Pons (tissue), 1 donor: ENCODE data around the gene C5orf63.
"Not testable (repeated sequence)": the region's sequence is repeated elsewhere in the genome, so short reads cannot be mapped to it uniquely, and the experiment has no call there.

Experiments
- DNase-seq: peaks from one replicate; pipeline ENCODE4 v3.0.0-alpha.2; 2016; ENCODE audit warnings: low spot score

C5orf63 gene

DNA sequence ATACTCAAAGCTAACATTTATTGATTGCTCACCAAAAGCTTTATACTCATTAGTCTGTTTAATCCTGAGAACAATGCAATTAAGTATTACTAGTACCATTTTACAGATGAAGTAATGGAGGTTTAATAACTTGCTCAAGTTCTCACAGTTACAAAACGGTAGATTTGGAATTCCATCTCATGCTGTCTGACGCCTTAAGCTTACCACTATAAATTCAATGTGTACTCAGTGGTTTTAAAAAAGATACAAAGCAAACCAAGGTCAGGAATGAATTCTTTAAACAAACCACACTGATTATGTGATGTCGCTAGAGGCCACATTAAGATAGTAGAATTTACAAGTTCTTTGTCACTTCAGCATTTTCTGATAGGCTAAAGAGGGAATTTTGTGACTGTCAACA lies 1.2 kb upstream of the C5orf63 start:
- DNase-seq, result no peak

GRCh38 chr5:127070243-127070642 lies 3.1 kb downstream of the C5orf63 start:
- DNase-seq, result no peak

GRCh38 chr5:127068493-127069214 lies 4.6 kb downstream of the C5orf63 start:
- no peak for DNase-seq

- no peak for DNase-seq
Observed at GRCh38 chr5:127066721-127067120, 6.6 kb downstream of the C5orf63 start.

GRCh38 chr5:127064253-127064840 lies 9.0 kb downstream of the C5orf63 start:
- DNase-seq, result no peak

GRCh38 chr5:127063257-127063913 lies 9.9 kb downstream of the C5orf63 start:
- DNase-seq, result no peak

GRCh38 chr5:127061956-127062355 lies 11.3 kb downstream of the C5orf63 start:
- no peak for DNase-seq

DNA sequence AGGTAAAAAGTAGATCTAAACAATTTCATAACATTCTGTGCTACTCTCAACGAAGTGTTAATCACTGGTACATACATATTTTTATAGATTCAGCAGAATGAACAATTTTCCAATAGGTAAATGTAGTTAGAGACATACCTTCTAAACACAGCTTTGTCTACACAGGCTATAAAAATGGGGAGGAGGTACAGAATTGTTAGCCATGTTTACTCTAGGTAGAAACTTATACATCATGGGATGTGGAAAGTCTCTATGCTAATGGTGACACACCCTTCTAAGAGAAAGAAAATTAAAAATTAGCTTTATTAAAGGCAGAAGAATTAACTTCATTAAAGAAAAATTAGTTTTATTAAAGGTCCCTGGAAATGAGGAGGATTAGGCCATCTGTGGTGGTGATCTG lies 11.8 kb downstream of the C5orf63 start:
- DNase-seq, result no peak

GRCh38 chr5:127060470-127060985 lies 12.8 kb downstream of the C5orf63 start:
- DNase-seq, result no peak

GRCh38 chr5:127056896-127057295 lies 16.4 kb downstream of the C5orf63 start:
- no peak for DNase-seq

DNA sequence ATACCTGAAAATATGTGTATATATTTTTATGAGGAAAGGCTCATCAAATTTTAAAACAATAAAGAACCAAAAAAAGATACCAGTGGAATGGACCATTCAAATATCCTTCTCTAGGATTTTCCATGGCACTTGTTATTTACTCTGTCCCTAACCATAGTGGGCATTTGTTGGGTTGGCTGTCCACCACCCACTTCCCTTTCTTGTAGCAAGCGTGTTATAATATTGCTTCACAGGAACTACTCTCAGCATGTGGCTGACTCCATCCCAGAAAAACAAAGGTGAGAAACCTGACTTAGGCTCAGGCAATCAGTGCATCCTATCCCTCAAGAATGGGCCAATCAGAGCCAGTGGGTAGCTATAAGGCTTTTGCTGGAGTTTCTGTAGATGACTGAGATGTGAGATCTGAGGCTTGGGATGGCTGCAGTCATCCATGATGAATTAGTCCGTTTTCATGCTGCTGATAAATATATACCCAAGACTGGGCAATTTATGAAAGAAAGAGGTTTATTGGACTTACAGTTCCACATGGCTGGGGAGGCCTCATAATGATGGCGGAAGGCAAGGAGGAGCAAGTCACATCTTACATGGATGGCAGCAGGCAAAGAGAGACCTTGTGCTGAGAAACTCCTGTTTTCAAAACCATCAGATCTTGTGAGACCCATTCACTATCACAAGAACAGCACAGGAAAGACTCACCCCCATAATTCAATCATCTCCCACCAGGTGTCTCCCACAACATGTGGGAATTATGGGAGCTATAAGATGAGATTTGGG lies 17.2 kb downstream of the C5orf63 start:
- DNase-seq, result no peak

DNA sequence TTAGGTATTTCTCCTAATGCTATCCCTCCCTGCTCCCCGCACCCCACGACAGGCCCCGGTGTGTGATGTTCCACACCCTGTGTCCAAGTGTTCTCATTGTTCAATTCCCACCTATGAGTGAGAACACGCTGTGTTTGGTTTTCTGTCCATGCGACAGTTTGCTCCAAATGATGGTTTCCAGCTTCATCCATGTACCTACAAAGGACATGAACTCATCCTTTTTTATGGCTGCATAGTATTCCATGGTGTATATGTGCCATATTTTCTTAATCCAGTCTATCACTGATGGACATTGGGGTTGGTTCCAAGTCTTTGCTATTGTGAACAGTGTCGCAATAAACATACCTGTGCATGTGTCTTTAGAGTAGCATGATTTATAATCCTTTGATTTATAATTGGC lies 19.8 kb downstream of the C5orf63 start:
- not testable (repeated sequence) for DNase-seq

GRCh38 chr5:127053049-127053448 lies 20.3 kb downstream of the C5orf63 start:
- DNase-seq, result no peak

- DNase-seq, result no peak
Observed at GRCh38 chr5:127051591-127051990, 21.7 kb downstream of the C5orf63 start.

DNA sequence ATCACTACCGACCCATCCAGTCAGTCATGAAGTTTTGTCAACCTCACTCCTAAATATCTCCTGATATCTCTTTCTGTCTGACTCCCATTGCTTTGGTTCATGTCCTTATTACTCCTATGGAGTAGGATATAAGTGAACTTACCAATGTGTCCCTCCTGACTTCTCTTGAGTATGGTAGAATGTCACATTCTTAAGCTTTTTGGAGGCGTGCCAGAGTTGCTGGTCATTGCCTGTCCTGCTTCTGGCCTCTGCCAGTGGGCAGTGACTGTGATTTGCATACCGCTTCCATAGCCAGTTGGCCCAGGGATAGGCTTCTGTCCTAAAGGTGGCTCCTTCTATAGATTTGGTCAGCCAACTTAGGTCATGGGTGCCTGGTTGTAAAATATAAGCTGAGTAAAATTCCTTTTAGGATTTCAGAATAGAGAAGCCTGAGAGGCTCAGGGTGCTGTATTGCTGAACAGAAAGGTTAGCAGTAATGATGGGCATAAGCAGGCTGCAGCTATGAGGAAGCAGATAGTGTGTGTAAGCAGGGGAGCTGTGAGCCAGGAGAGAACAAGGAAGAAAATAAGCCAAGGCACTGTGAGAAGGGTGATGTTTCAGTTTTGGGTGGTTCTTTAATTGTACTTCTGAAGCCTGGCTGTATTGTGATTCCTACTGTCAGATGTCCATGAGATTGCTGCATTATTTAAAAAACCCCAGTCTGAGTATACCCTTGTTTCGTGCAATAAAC lies 26.8 kb downstream of the C5orf63 start:
- no peak for DNase-seq

DNA sequence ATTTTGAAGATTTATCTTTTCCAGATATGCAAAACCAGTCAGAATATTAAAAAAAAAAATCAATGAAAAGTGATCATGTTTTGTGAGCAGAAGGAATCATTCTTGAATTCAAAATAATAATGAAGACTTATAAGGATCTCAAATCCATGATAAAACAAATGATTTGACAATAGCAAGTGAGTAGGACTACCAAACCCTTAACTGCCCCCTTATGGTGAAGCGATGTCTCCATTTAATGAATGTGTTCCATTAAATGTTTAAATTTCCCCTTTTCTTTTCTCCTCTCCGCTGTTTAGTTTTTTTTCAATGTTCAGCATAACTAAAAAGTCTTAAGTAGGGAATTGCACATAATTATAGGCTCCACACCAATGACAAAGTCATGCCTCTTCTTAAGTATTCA lies 30.7 kb downstream of the C5orf63 start:
- DNase-seq, result no peak

- no peak for DNase-seq
Observed at GRCh38 chr5:127041571-127041970, 31.7 kb downstream of the C5orf63 start.

GRCh38 chr5:127040796-127041520 lies 32.3 kb downstream of the C5orf63 start:
- DNase-seq, result no peak

GRCh38 chr5:127038550-127038949 lies 34.8 kb downstream of the C5orf63 start:
- DNase-seq, result no peak

GRCh38 chr5:127031863-127032232 lies 41.5 kb downstream of the C5orf63 start:
- DNase-seq, result no peak
